Astrocyte of the cerebellum (primary cell): Measurements from ENCODE around the gene WASF3.

ENCODE experiments used
- DNase-seq: peaks from one replicate; pipeline ENCODE4 v3.0.0-alpha.2; 2011; ENCODE audit warnings: low read depth
- H3K4me3 ChIP-seq: 2 replicates; pipeline ENCODE4 v1.5.1; 2011; ENCODE audit warnings: mild to moderate bottlenecking, low read depth, low read length, moderate library complexity
- CTCF ChIP-seq: IDR thresholded peaks from 2 replicates; pipeline ENCODE4 v1.5.1; 2012; ENCODE audit warnings: low read length, low read depth, moderate library complexity, mild to moderate bottlenecking; ENCODE audit errors: missing control alignments
- in situ Hi-C: cut with HindIII; loops from 2 replicates; pipeline ENCODE4 v1.10.0; 2017; ENCODE audit warnings: low sequenced_read_pairs

The WASF3 gene

DNA sequence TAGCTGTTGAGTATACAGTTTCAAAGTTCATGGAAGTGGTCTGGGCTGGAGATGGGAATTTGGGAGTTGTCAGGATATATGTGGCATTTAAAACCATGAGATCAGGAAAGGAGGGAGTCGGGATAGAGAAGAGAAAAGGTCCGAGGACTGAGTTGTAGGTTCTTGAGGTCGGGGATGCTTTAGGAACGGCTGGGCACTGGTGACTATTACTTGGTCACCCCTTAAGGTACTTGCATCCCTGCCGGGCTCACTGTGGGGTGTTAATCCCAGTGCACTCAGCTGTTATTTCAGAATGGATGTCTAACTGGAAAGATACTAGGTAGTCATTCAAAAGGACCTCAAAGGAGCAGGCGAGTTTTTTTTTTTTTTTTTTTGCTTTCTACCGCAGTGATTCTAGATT is 34.2 kb downstream of the WASF3 start:
- in situ Hi-C loops: no loop called here
- no peak overlapping the region for H3K4me3 ChIP-seq
- no peak for TF ChIP-seq CTCF
- DNase-seq: no peak

DNA sequence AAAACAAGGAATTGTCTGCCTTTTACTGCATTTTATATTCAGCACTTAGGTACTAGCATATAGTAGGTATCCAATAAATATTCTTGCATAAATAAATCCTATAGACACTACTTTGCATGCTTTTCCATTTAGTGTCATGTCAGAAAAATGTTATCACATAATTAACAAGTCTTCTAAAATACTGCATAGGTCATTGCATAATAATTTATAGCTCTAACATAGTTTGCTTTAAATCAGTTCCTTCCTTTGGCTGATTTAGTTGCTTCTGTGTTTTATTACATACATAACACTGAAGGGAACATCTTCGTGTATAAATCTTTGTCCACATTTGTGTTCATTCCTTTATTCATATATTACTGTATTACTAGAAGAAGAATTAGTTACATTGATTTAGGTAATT is 36.2 kb downstream of the WASF3 start:
- no peak for DNase-seq
- in situ Hi-C loops: no loop called here
- no peak for TF ChIP-seq CTCF
- no peak overlapping the region for H3K4me3 ChIP-seq

- no peak for DNase-seq
- in situ Hi-C loops: no loop called here
- no peak for TF ChIP-seq CTCF
- no peak overlapping the region for H3K4me3 ChIP-seq
These were observed 36.9 kb downstream of the WASF3 start for GRCh38 chr13:26594363-26594762.

GRCh38 chr13:26596458-26596857 is 39.0 kb downstream of the WASF3 start:
- in situ Hi-C loops: no loop called here
- no peak for TF ChIP-seq CTCF
- DNase-seq: no peak
- H3K4me3 ChIP-seq: no peak overlapping the region

DNA sequence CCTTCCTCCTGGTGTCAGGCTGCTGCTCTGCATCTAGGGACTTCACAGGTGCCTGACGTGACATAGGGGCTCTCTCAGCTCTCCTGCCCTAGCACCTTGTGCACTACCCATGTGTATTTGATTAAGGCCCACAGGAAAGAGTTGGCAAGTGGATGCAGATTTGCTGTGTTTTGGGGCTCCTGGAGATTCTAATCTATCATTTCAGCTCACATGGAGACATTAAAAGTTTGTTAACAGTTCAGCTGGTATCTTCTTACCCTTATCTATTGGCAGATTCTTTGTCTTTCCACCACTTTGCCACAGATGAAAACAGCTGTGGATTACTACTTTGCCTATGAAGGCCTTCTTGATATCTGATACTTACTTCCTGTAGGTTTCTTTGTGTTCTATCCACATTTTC is 41.9 kb downstream of the WASF3 start:
- DNase-seq: no peak
- in situ Hi-C loops: no loop called here
- no peak for TF ChIP-seq CTCF
- no peak overlapping the region for H3K4me3 ChIP-seq

- no peak overlapping the region for H3K4me3 ChIP-seq
- no peak for TF ChIP-seq CTCF
- DNase-seq: no peak
- in situ Hi-C loops: no loop called here
These were observed 42.4 kb downstream of the WASF3 start for GRCh38 chr13:26599860-26600259.

- no peak overlapping the region for H3K4me3 ChIP-seq
- in situ Hi-C loops: no loop called here
- no peak for TF ChIP-seq CTCF
- no peak for DNase-seq
These were observed 42.9 kb downstream of the WASF3 start for GRCh38 chr13:26600343-26600742.
